ENCODE measurements around the gene SLAMF8. TPM values are rescaled to one million over a fixed set of nuclear protein-coding genes. Genes with fewer than 3 reads are reported as not detected.
A peak's percentile ranks its signal among the peaks of the same experiment; 100 is the strongest.

Gene SLAMF8
- total and polyA plus RNA-seq, 2 donors (not counting 1 experiment from before 2014, with no cell fraction given) = 0.54 TPM; not detected in 1

GRCh38 chr1:159800177-159800930 is 26.3 kb upstream of the SLAMF8 start:
- Histone ChIP-seq H3K4me1 (ENCODE audit: control insufficient read depth in 2 of 2, insufficient read depth in 2 of 2, low read length in 2 of 2) (peaks cover 0 to 7% of the 10 kb centered on the region in 2 donors), H2AFZ (ENCODE audit: insufficient read depth, low read depth, low read length, poor library complexity, severe bottlenecking) (peak overlapping the region; percentile 65), H3K4me3 (ENCODE audit: control extremely low read depth in 1 of 5, extremely low read depth in 1 of 5, insufficient read depth in 1 of 5, low read depth in 2 of 5, low read length in 4 of 5) (no peak overlapping the region), H4K20me1 (ENCODE audit: control insufficient read depth, insufficient read depth, low read length, poor library complexity, severe bottlenecking) (no peaks in the 10 kb centered on the region), H3K9me3 (ENCODE audit: control extremely low read depth in 1 of 3, control insufficient read depth in 2 of 3, insufficient read depth in 1 of 3, low read length in 2 of 3) (no peaks in the 10 kb centered on the region), H3K27me3 (replicated peaks in 1 of 4; ENCODE audit: control extremely low read depth in 1 of 4, control insufficient read depth in 3 of 4, insufficient read depth in 4 of 4, low read length in 3 of 4) (peaks cover 0 to 30% (median 18%) of the 10 kb centered on the region in 4 experiments), H3K9ac (ENCODE audit: low read length) (no peak overlapping the region), H3K27ac (ENCODE audit: low read length in 2 of 2) (no peak overlapping the region), H3K4me2 (replicated peaks; ENCODE audit: low read depth, low read length, poor library complexity, severe bottlenecking) (no peak overlapping the region), H3K36me3 (replicated peaks in 1 of 2; ENCODE audit: control extremely low read depth in 1 of 2, control insufficient read depth in 1 of 2, extremely low read depth in 1 of 2, insufficient read depth in 2 of 2, low read length in 1 of 2) (no peaks in the 10 kb centered on the region), H3K79me2 (ENCODE audit: control insufficient read depth, insufficient read depth, low read length) (no peaks in the 10 kb centered on the region)
- no peak for DNase-seq
- CTCF ChIA-PET = interaction anchor here (0.8 to 11.7 kb wide), 13 partner anchors 10 to 205 kb away, joined by 3 to 252 read pairs (median 12); partner anchors contain the start of genes IGSF9 and TAGLN2
- Mint-ChIP-seq H3K9me3 (ENCODE audit: insufficient read depth) (no peaks in the 10 kb centered on the region), H3K27me3 (peaks cover 67% of the 10 kb centered on the region), H3K27ac (no peak overlapping the region), H3K4me3 (no peak overlapping the region), H3K4me1 (peaks cover 9% of the 10 kb centered on the region)
- ATAC-seq (ENCODE audit: low read depth) = no peak
- 6% methylated on average over 5 of the region's 8 CpGs for WGBS (ENCODE audit: insufficient coverage)
- POLR2A ChIA-PET = no interaction called here
- no peak for TF ChIP-seq EZH2 (IDR thresholded peaks at IDR 0.05; ENCODE audit: borderline replicate concordance, insufficient read depth, low read depth, low read length, poor library complexity, severe bottlenecking)
- TF ChIP-seq, protein P1, sequence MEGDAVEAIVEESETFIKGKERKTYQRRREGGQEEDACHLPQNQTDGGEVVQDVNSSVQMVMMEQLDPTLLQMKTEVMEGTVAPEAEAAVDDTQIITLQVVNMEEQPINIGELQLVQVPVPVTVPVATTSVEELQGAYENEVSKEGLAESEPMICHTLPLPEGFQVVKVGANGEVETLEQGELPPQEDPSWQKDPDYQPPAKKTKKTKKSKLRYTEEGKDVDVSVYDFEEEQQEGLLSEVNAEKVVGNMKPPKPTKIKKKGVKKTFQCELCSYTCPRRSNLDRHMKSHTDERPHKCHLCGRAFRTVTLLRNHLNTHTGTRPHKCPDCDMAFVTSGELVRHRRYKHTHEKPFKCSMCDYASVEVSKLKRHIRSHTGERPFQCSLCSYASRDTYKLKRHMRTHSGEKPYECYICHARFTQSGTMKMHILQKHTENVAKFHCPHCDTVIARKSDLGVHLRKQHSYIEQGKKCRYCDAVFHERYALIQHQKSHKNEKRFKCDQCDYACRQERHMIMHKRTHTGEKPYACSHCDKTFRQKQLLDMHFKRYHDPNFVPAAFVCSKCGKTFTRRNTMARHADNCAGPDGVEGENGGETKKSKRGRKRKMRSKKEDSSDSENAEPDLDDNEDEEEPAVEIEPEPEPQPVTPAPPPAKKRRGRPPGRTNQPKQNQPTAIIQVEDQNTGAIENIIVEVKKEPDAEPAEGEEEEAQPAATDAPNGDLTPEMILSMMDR (IDR thresholded peaks at IDR 0.05) = no peak
- intact Hi-C loops (cut with micrococcal nuclease) = no loop called here

- H3K27ac Mint-ChIP-seq = no peak within 1 kb of the TSS
- TF ChIP-seq EZH2 (IDR thresholded peaks at IDR 0.05; ENCODE audit: borderline replicate concordance, insufficient read depth, low read depth, low read length, poor library complexity, severe bottlenecking) = no peak
- TF ChIP-seq, protein P1 (IDR thresholded peaks at IDR 0.05) = no peak
- intact Hi-C loops (cut with micrococcal nuclease) = no loop called here
- Histone ChIP-seq H3K4me2 (replicated peaks; ENCODE audit: low read depth, low read length, poor library complexity, severe bottlenecking) (no peak within 1 kb of the TSS), H3K9ac (ENCODE audit: low read length) (no peak within 1 kb of the TSS), H4K20me1 (ENCODE audit: control insufficient read depth, insufficient read depth, low read length, poor library complexity, severe bottlenecking) (no peaks in the 10 kb centered on the region), H3K4me3 (ENCODE audit: control extremely low read depth in 1 of 5, extremely low read depth in 1 of 5, insufficient read depth in 1 of 5, low read depth in 2 of 5, low read length in 4 of 5) (no peak within 1 kb of the TSS), H3K79me2 (ENCODE audit: control insufficient read depth, insufficient read depth, low read length) (no peaks in the 10 kb centered on the region), H2AFZ (ENCODE audit: insufficient read depth, low read depth, low read length, poor library complexity, severe bottlenecking) (no peak within 1 kb of the TSS), H3K27ac (ENCODE audit: low read length in 2 of 2) (no peak within 1 kb of the TSS), H3K4me1 (ENCODE audit: control insufficient read depth in 2 of 2, insufficient read depth in 2 of 2, low read length in 2 of 2) (peaks cover 0 to 7% of the 10 kb centered on the region in 2 donors), H3K27me3 (replicated peaks in 1 of 4; ENCODE audit: control extremely low read depth in 1 of 4, control insufficient read depth in 3 of 4, insufficient read depth in 4 of 4, low read length in 3 of 4) (peaks cover 0 to 31% (median 15%) of the 10 kb centered on the region in 4 experiments), H3K36me3 (replicated peaks in 1 of 2; ENCODE audit: control extremely low read depth in 1 of 2, control insufficient read depth in 1 of 2, extremely low read depth in 1 of 2, insufficient read depth in 2 of 2, low read length in 1 of 2) (no peaks in the 10 kb centered on the region), H3K9me3 (ENCODE audit: control extremely low read depth in 1 of 3, control insufficient read depth in 2 of 3, insufficient read depth in 1 of 3, low read length in 2 of 3) (no peaks in the 10 kb centered on the region)
- no peak within 1 kb of the TSS for H3K4me3 Mint-ChIP-seq
- POLR2A ChIA-PET = no interaction called here
- H3K4me1 Mint-ChIP-seq = peaks cover 9% of the 10 kb centered on the region
- no peak for ATAC-seq (ENCODE audit: low read depth)
- 82% methylated on average over 7 of the region's 8 CpGs for WGBS (ENCODE audit: insufficient coverage)
- DNase-seq = no peak
- H3K9me3 Mint-ChIP-seq (ENCODE audit: insufficient read depth) = no peaks in the 10 kb centered on the region
- CTCF ChIA-PET = interaction anchor here (1.4 to 11.7 kb wide), 8 partner anchors 12 to 203 kb away, joined by 3 to 252 read pairs (median 8); partner anchors contain the start of genes DUSP23 and IGSF9
- H3K27me3 Mint-ChIP-seq = peaks cover 77% of the 10 kb centered on the region
Measured at GRCh38 chr1:159802111-159802510, 24.6 kb upstream of the SLAMF8 start, which contains the start of gene FCRL6. TSS of gene FCRL6 (plus strand) at chr1:159802360. CDS start at chr1:159802425, 65 bp downstream.
